CD4-positive, alpha-beta T cell (primary cell): ENCODE measurements around the gene CLCN3. TPM values are rescaled to one million over a fixed set of nuclear protein-coding genes. Genes with fewer than 3 reads are reported as not detected.
"Not testable (repeated sequence)": the region's sequence is repeated elsewhere in the genome, so short reads cannot be mapped to it uniquely, and the experiment has no call there.

Experiments used
- ATAC-seq: fragments of 200-7000 bp; cut with Tn5 transposase; one replicate; pipeline ENCODE4 v1.10.0; 2022; ENCODE audit warnings: mild to moderate bottlenecking; ENCODE audit not compliant: poor library complexity
- CTCF ChIA-PET: fragments of 350-600 bp; sonication (Branson Sonifier 250); formaldehyde crosslinking; loops from one replicate; lab custom pipeline; 2021; ENCODE audit warnings: antibody characterized with exemption, inconsistent platforms; lab: Charles Lee
- POLR2A ChIA-PET: fragments of 350-600 bp; sonication (Branson Sonifier 250); formaldehyde crosslinking; loops from one replicate; lab custom pipeline; 2021; ENCODE audit warnings: antibody characterized with exemption, inconsistent platforms; lab: Charles Lee
- DNase-seq, 14 experiments: peaks; one replicate each; pipeline ENCODE4 v3.0.0-alpha.2; 2013 to 2020; ENCODE audit warnings: mixed read lengths in 2 of 14
- H3K27ac ChIP-seq, 2 donors: one replicate each; pipeline versions ENCODE4 v1.5.1 to v1.7.0; 2013; ENCODE audit warnings: low read length in 2 of 2, low read depth in 1 of 2, mild to moderate bottlenecking in 1 of 2
- H3K27me3 ChIP-seq, 2 experiments: 1 replicate in 1 of 2; 2 replicates in 1 of 2; pipeline versions ENCODE4 v1.6.1 to v1.7.0; 2013; ENCODE audit warnings: low read length in 2 of 2, control low read depth in 1 of 2, mild to moderate bottlenecking in 1 of 2, moderate library complexity in 1 of 2; ENCODE audit not compliant: insufficient read depth in 2 of 2, control insufficient read depth in 1 of 2
- H3K36me3 ChIP-seq: one replicate; pipeline ENCODE4 v1.6.1; 2013; ENCODE audit warnings: low read length, control low read depth; ENCODE audit not compliant: insufficient read depth
- H3K4me1 ChIP-seq: one replicate; pipeline ENCODE4 v1.6.1; 2013; ENCODE audit warnings: low read length, control low read depth; ENCODE audit not compliant: insufficient read depth
- H3K4me3 ChIP-seq: one replicate; pipeline ENCODE4 v1.5.1; 2013; ENCODE audit warnings: mild to moderate bottlenecking, low read length, moderate library complexity
- H3K9me3 ChIP-seq, 2 experiments: 1 replicate in 1 of 2; 2 replicates in 1 of 2; pipeline versions ENCODE4 v1.6.1 to v1.7.0; 2013; ENCODE audit warnings: low read length in 2 of 2, mild to moderate bottlenecking in 2 of 2, control low read depth in 1 of 2, moderate library complexity in 1 of 2; ENCODE audit not compliant: control insufficient read depth in 1 of 2, insufficient read depth in 1 of 2
- H3K27ac Mint-ChIP-seq: one replicate; pipeline ENCODE4 v1.8.0; 2020; ENCODE audit warnings: mixed read lengths
- H3K27me3 Mint-ChIP-seq: one replicate; pipeline ENCODE4 v1.8.0; 2021; ENCODE audit warnings: mixed read lengths
- H3K36me3 Mint-ChIP-seq: one replicate; pipeline ENCODE4 v1.8.0; 2021; ENCODE audit warnings: low read depth, mixed read lengths
- H3K4me1 Mint-ChIP-seq: one replicate; pipeline ENCODE4 v1.8.0; 2021; ENCODE audit warnings: low read depth, mixed read lengths
- H3K4me3 Mint-ChIP-seq: one replicate; pipeline ENCODE4 v1.8.0; 2020; ENCODE audit warnings: mild to moderate bottlenecking, mixed read lengths
- H3K9me3 Mint-ChIP-seq: one replicate; pipeline ENCODE4 v1.8.0; 2020; ENCODE audit warnings: mixed read lengths
- CTCF ChIP-seq: fragments of 200-600 bp; IDR thresholded peaks from one replicate; pipeline ENCODE4 v1.8.0; 2022; ENCODE audit warnings: antibody characterized with exemption, mild to moderate bottlenecking
- intact Hi-C, 2 experiments: fragments of 100-400 bp; cut with DNase I in 1 of 2; cut with micrococcal nuclease in 1 of 2; formaldehyde crosslinking; loops; one replicate each; pipeline versions ENCODE4 v1.15.1 to v1.9.0; 2023 to 2025; cut with DNase I, micrococcal nuclease
- total RNA-seq, 174 experiments: library from RNA in 2 of 174; stranded (reverse) in 2 of 174; gene quantifications; one replicate each; pipeline ENCODE4 v1.2.3 and lab custom pipeline; 2021 to 2026

Gene CLCN3
- total RNA-seq, 2 experiments from 2014 or later: 9.0 to 9.2 TPM

- Histone ChIP-seq H3K4me3 (no peak overlapping the region), H3K27ac (no peak overlapping the region), H3K4me1 (no peaks in the 10 kb centered on the region), H3K9me3 (peaks cover 0 to 8% of the 10 kb centered on the region in 2 experiments), H3K36me3 (peaks cover 20% of the 10 kb centered on the region), H3K27me3 (no peaks in the 10 kb centered on the region)
- Mint-ChIP-seq H3K27me3 (no peaks in the 10 kb centered on the region), H3K27ac (no peak overlapping the region), H3K4me3 (no peak overlapping the region), H3K4me1 (peaks cover 13% of the 10 kb centered on the region), H3K9me3 (no peaks in the 10 kb centered on the region), H3K36me3 (peaks cover 19% of the 10 kb centered on the region)
- ATAC-seq: no peak
- ChIA-PET CTCF (interaction anchor here (1.1 kb wide), 1 partner anchor 12 kb away, joined by 3 read pairs; no protein-coding TSS in a partner anchor), POLR2A (no interaction called here)
- no peak for TF ChIP-seq CTCF
- DNase-seq: no peak
- intact Hi-C loops: no loop called here
These were observed 56.9 kb downstream of the CLCN3 start for GRCh38 chr4:169677150-169677748.

- H3K27me3 Mint-ChIP-seq, H3K9me3 Mint-ChIP-seq, H3K27ac Mint-ChIP-seq, H3K27ac ChIP-seq, H3K27me3 ChIP-seq, ATAC-seq, POLR2A ChIA-PET, H3K4me1 Mint-ChIP-seq, intact Hi-C loops, H3K4me3 Mint-ChIP-seq, DNase-seq, CTCF ChIA-PET, H3K4me1 ChIP-seq, H3K4me3 ChIP-seq, H3K9me3 ChIP-seq: not testable (repeated sequence)
- peaks cover 31% of the 10 kb centered on the region for H3K36me3 Mint-ChIP-seq
- peaks cover 20% of the 10 kb centered on the region for H3K36me3 ChIP-seq
These were observed 58.1 kb downstream of the CLCN3 start for GRCh38 chr4:169678486-169678885.

DNA sequence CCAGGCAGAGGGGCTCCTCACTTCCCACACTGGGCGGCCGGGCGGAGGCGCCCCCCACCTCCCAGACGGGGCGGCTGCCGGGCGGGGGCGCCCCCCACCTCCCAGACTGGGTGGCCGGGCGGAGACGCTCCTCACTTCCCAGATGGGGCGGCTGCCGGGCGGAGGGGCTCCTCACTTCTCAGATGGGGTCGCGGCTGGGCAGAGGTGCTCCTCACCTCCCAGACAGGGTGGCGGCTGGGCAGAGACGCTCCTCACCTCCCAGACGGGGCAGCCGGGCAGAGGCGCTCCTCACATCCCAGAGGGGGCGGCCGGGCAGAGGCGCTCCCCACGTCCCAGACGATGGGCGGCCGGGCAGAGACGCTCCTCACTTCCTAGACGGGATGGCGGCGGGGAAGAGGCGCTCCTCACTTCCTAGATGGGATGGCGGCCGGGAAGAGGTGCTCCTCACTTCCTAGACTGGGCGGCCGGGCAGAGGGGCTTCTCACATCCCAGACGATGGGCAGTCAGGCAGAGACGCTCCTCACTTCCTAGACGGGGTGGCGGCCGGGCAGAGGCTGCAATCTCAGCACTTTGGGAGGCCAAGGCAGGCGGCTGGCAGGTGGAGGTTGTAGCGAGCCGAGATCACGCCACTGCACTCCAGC, 58.7 kb downstream of the CLCN3 start:
- DNase-seq, intact Hi-C loops, POLR2A ChIA-PET, H3K9me3 Mint-ChIP-seq, H3K4me1 Mint-ChIP-seq, CTCF ChIA-PET, H3K27me3 Mint-ChIP-seq, H3K4me3 Mint-ChIP-seq, ATAC-seq, H3K4me1 ChIP-seq, H3K27me3 ChIP-seq, H3K4me3 ChIP-seq, H3K9me3 ChIP-seq, H3K27ac Mint-ChIP-seq, H3K27ac ChIP-seq: not testable (repeated sequence)
- H3K36me3 Mint-ChIP-seq: peaks cover 35% of the 10 kb centered on the region
- peaks cover 20% of the 10 kb centered on the region for H3K36me3 ChIP-seq

GRCh38 chr4:169682372-169683047, 62.1 kb downstream of the CLCN3 start:
- H3K27me3 ChIP-seq: no peaks in the 10 kb centered on the region
- H3K4me1 Mint-ChIP-seq: peaks cover 3% of the 10 kb centered on the region
- no peak for DNase-seq
- H3K27me3 Mint-ChIP-seq: no peaks in the 10 kb centered on the region
- peaks cover 0 to 8% of the 10 kb centered on the region in 2 experiments for H3K9me3 ChIP-seq
- POLR2A ChIA-PET: no interaction called here
- no peak for TF ChIP-seq CTCF
- H3K36me3 ChIP-seq: peaks cover 23% of the 10 kb centered on the region
- no peak overlapping the region for H3K27ac Mint-ChIP-seq
- intact Hi-C loops: no loop called here
- peaks cover 58% of the 10 kb centered on the region for H3K36me3 Mint-ChIP-seq
- H3K4me1 ChIP-seq: no peaks in the 10 kb centered on the region
- H3K27ac ChIP-seq: no peak overlapping the region
- CTCF ChIA-PET: no interaction called here
- no peak for ATAC-seq
- no peak overlapping the region for H3K4me3 ChIP-seq
- H3K9me3 Mint-ChIP-seq: no peaks in the 10 kb centered on the region
- no peak overlapping the region for H3K4me3 Mint-ChIP-seq
